K562 (cell line): ENCODE measurements around the gene MCEMP1. TPM values are rescaled to one million over a fixed set of nuclear protein-coding genes. Genes with fewer than 3 reads are reported as not detected.
A peak's percentile ranks its signal among the peaks of the same experiment; 100 is the strongest.

ENCODE experiments used
- ASH1L ChIP-seq: fragments of 450-650 bp; IDR thresholded peaks from 2 replicates; pipeline ENCODE4 v1.6.1; 2018; ENCODE audit warnings: borderline replicate concordance, mild to moderate bottlenecking, low read depth; ENCODE audit not compliant: partially characterized antibody
- CBFA2T2 ChIP-seq: fragments of 450-650 bp; conservative IDR thresholded peaks from 2 replicates; pipeline ENCODE4 v1.6.1; 2017; ENCODE audit warnings: mild to moderate bottlenecking
- CBX5 ChIP-seq: IDR thresholded peaks from 2 replicates; pipeline ENCODE4 v1.6.1; 2014; ENCODE audit warnings: low read depth, borderline replicate concordance
- CHD4 ChIP-seq: fragments of 200-600 bp; sonication (generic); IDR thresholded peaks from 3 replicates; pipeline ENCODE4 v1.6.1; 2012; ENCODE audit warnings: low read depth, mild to moderate bottlenecking, mixed read lengths, low read length, inconsistent platforms; ENCODE audit not compliant: insufficient read depth, insufficient replicate concordance, poor library complexity, severe bottlenecking
- JUND ChIP-seq, 2 experiments: IDR thresholded peaks; 2 replicates in 1 of 2; 3 replicates in 1 of 2; pipeline ENCODE4 v1.6.1; 2011; ENCODE audit warnings: borderline replicate concordance in 2 of 2, low read depth in 2 of 2, low read length in 2 of 2, improper control_type of control experiment in 1 of 2, missing biosample characterization in 1 of 2, missing genetic modification characterization in 1 of 2, missing genetic modification reagents in 1 of 2
- KDM2B ChIP-seq: fragments of 250-450 bp; sonication (Bioruptor Pico); IDR thresholded peaks from 2 replicates; pipeline ENCODE4 v1.8.0; 2021; ENCODE audit warnings: mild to moderate bottlenecking, moderate library complexity
- KLF16 ChIP-seq: IDR thresholded peaks from 2 replicates; pipeline ENCODE4 v1.6.1; 2016; ENCODE audit warnings: antibody characterized with exemption
- MYBL2 ChIP-seq, 2 experiments: fragments of 450-650 bp in 1 of 2; sonication (generic) in 1 of 2; formaldehyde crosslinking in 1 of 2; IDR thresholded peaks; 2 replicates each; pipeline versions ENCODE4 v1.6.1 to v1.8.1; 2017 to 2022; ENCODE audit warnings: borderline replicate concordance in 1 of 2, inconsistent platforms in 1 of 2, low read depth in 1 of 2, mild to moderate bottlenecking in 1 of 2, missing genetic modification reagents in 1 of 2, moderate library complexity in 1 of 2
- NKRF ChIP-seq: fragments of 450-650 bp; IDR thresholded peaks from 2 replicates; pipeline ENCODE4 v1.6.1; 2016; ENCODE audit warnings: borderline replicate concordance
- PKNOX1 ChIP-seq: fragments of 450-650 bp; IDR thresholded peaks from 2 replicates; pipeline ENCODE4 v1.6.1; 2016
- SREBF1 ChIP-seq: fragments of 150-350 bp; IDR thresholded peaks from 2 replicates; pipeline ENCODE4 v1.6.1; 2014; ENCODE audit warnings: antibody characterized with exemption, low read depth, low read length, borderline replicate concordance
- ZC3H8 ChIP-seq: fragments of 450-650 bp; IDR thresholded peaks from 2 replicates; pipeline ENCODE4 v1.6.1; 2017
- ZFPM2 ChIP-seq: fragments of 250-450 bp; sonication (Bioruptor Pico); IDR thresholded peaks from 2 replicates; pipeline ENCODE4 v1.5.1; 2022; ENCODE audit warnings: mild to moderate bottlenecking
- ZSCAN29 ChIP-seq: fragments of 450-650 bp; IDR thresholded peaks from 2 replicates; pipeline ENCODE4 v1.6.1; 2017
- polyA plus RNA-seq, 8 experiments: library from polyadenylated mRNA; depleted of rRNA in 4 of 8; stranded (reverse) in 5 of 8; unstranded in 3 of 8; fragments of >200 nt; fragmentation: Nextera tagmentation in 2 of 8; fragmentation: Illumina TruSeq in 1 of 8; extraction: Ambion mirVana in 2 of 8; extraction: Trizol in 1 of 8; gene quantifications; 2 replicates each; pipeline versions ENCODE4 v1.2.1 to v1.2.3, GENCODE V29; 2011 to 2014; ENCODE audit warnings: inconsistent platforms in 1 of 8, missing spikeins in 1 of 8
- total RNA-seq, 7 experiments: library from RNA; depleted of rRNA in 6 of 7; stranded (reverse); fragments of >200 nt in 6 of 7; fragmentation: Illumina TruSeq in 2 of 7; extraction: Trizol in 2 of 7; gene quantifications; 2 replicates each; pipeline versions ENCODE4 v1.2.1 to v1.2.3, GENCODE V29; 2011 to 2021; ENCODE audit warnings: low replicate concordance in 1 of 7
- TF ChIP-seq, protein P1 (sequence below), 2 experiments: fragments of 450-650 bp; IDR thresholded peaks; 2 replicates each; pipeline ENCODE4 v1.6.1; 2016
- TF ChIP-seq, protein P2 (sequence below): IDR thresholded peaks from 3 replicates; pipeline ENCODE4 v1.6.1; 2011; ENCODE audit warnings: borderline replicate concordance, mild to moderate bottlenecking, moderate library complexity; ENCODE audit not compliant: insufficient read length; ENCODE audit errors: extremely low read depth
- TF ChIP-seq, protein P3 (sequence below): sonication (generic); formaldehyde crosslinking; IDR thresholded peaks from 2 replicates; pipeline ENCODE4 v1.8.1; 2023; ENCODE audit warnings: mild to moderate bottlenecking, missing genetic modification reagents

MCEMP1 gene
- total and polyA plus RNA-seq, 9 of the 15 experiments (the other 6 are each of a cell fraction or from before 2014, with no cell fraction given), result 0.11 to 1.8 (median 0.51) TPM

DNA sequence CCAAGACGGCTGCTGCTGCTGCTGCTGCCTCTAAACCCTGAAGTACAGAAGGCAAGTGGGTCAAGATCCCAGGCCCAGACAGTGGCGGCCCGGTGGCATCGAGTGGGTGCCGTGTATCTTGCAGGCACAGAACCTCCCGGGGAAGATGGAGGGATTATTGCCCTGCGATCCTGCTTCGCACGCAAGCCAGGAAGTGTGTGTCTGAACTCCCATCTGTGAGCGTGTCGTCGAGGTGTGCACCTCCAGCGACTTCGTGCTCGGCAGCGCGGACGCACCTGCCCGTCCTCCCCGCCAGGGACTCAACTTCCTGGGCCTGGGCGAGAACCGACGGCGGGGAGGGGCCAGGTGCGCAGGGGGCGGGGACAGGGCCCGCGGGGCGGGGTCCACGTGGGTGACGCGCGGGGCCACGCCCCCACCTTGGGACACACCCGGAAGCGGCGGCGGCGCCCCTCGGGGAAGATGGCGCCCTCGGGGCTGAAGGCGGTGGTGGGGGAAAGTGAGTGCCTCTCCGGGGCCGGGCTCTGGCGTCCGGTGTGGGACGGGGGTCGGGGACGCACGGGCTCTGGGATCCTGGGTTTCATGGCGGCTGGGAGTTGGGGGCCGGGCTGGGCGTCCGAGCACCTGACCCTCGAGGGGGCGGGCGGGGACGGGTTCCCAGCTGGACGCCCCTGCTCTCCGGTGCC lies 40.1 kb upstream of the MCEMP1 start, which contains the start of gene STXBP2 (continued):
- TF ChIP-seq, protein P1, sequence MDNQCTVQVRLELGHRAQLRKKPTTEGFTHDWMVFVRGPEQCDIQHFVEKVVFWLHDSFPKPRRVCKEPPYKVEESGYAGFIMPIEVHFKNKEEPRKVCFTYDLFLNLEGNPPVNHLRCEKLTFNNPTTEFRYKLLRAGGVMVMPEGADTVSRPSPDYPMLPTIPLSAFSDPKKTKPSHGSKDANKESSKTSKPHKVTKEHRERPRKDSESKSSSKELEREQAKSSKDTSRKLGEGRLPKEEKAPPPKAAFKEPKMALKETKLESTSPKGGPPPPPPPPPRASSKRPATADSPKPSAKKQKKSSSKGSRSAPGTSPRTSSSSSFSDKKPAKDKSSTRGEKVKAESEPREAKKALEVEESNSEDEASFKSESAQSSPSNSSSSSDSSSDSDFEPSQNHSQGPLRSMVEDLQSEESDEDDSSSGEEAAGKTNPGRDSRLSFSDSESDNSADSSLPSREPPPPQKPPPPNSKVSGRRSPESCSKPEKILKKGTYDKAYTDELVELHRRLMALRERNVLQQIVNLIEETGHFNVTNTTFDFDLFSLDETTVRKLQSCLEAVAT (IDR thresholded peaks at IDR 0.05), result peak in 1 of 2 experiments; percentile 92; a peak in 2 of 4 replicates
- no peak for TF ChIP-seq CHD4
- 0 out of 2 replicates have a peak, but pooled peaks have one; percentile 15 for TF ChIP-seq CBX5
- no peak for TF ChIP-seq ZFPM2
- TF ChIP-seq CBFA2T2, result no peak
- TF ChIP-seq, protein P2, sequence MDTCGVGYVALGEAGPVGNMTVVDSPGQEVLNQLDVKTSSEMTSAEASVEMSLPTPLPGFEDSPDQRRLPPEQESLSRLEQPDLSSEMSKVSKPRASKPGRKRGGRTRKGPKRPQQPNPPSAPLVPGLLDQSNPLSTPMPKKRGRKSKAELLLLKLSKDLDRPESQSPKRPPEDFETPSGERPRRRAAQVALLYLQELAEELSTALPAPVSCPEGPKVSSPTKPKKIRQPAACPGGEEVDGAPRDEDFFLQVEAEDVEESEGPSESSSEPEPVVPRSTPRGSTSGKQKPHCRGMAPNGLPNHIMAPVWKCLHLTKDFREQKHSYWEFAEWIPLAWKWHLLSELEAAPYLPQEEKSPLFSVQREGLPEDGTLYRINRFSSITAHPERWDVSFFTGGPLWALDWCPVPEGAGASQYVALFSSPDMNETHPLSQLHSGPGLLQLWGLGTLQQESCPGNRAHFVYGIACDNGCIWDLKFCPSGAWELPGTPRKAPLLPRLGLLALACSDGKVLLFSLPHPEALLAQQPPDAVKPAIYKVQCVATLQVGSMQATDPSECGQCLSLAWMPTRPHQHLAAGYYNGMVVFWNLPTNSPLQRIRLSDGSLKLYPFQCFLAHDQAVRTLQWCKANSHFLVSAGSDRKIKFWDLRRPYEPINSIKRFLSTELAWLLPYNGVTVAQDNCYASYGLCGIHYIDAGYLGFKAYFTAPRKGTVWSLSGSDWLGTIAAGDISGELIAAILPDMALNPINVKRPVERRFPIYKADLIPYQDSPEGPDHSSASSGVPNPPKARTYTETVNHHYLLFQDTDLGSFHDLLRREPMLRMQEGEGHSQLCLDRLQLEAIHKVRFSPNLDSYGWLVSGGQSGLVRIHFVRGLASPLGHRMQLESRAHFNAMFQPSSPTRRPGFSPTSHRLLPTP, result no peak
- TF ChIP-seq NKRF, result no peak
- TF ChIP-seq ZSCAN29, result no peak
- no peak for TF ChIP-seq ASH1L
- TF ChIP-seq ZC3H8, result no peak
- no peak for TF ChIP-seq SREBF1
- 0 out of 2 replicates have a peak, but pooled peaks have one; percentile 3 for TF ChIP-seq JUND (IDR thresholded peaks at IDR 0.05; ENCODE audit: borderline replicate concordance, low read depth, low read length)
- TF ChIP-seq JUND (tag; IDR thresholded peaks at IDR 0.05; ENCODE audit: borderline replicate concordance, low read depth, low read length), result no peak
- TF ChIP-seq PKNOX1, result no peak
- TF ChIP-seq KDM2B (CRISPR knock-in tag), result no peak
- no peak for TF ChIP-seq MYBL2 (IDR thresholded peaks at IDR 0.05; ENCODE audit: low read depth)
- TF ChIP-seq MYBL2 (CRISPR knock-in tag; IDR thresholded peaks at IDR 0.05; ENCODE audit: borderline replicate concordance), result no peak
- TF ChIP-seq KLF16, result no peak
- TF ChIP-seq, protein P3, sequence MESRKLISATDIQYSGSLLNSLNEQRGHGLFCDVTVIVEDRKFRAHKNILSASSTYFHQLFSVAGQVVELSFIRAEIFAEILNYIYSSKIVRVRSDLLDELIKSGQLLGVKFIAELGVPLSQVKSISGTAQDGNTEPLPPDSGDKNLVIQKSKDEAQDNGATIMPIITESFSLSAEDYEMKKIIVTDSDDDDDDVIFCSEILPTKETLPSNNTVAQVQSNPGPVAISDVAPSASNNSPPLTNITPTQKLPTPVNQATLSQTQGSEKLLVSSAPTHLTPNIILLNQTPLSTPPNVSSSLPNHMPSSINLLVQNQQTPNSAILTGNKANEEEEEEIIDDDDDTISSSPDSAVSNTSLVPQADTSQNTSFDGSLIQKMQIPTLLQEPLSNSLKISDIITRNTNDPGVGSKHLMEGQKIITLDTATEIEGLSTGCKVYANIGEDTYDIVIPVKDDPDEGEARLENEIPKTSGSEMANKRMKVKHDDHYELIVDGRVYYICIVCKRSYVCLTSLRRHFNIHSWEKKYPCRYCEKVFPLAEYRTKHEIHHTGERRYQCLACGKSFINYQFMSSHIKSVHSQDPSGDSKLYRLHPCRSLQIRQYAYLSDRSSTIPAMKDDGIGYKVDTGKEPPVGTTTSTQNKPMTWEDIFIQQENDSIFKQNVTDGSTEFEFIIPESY (CRISPR knock-in tag), result no peak; the same call in 1 of the 2 replicates
